Glomerular visceral epithelial cell (primary cell): ENCODE measurements around the gene ZNF205.
A peak's percentile ranks its signal among the peaks of the same experiment; 100 is the strongest.
"Not testable (repeated sequence)": the region's sequence is repeated elsewhere in the genome, so short reads cannot be mapped to it uniquely, and the experiment has no call there.

Experiments
- DNase-seq: peaks from one replicate; pipeline ENCODE4 v3.0.0-alpha.2; 2016; ENCODE audit errors: extremely low spot score

The ZNF205 gene

GRCh38 chr16:3112058-3112880 lies at the start of gene ZNF205:
Gene ZNF205 (plus strand): TSS chr16:3112586. CDS start chr16:3113431, 845 bp downstream.
- DNase-seq = peak; percentile 72

GRCh38 chr16:3063625-3064386 lies 48.6 kb upstream of the ZNF205 start:
- no peak for DNase-seq

GRCh38 chr16:3065069-3065741 lies 47.2 kb upstream of the ZNF205 start, which contains the start of gene IL32:
Gene IL32 (plus strand): TSS chr16:3065640. CDS start chr16:3065812, 172 bp downstream.
- peak; percentile 89 for DNase-seq

GRCh38 chr16:3065742-3066439 lies 46.5 kb upstream of the ZNF205 start:
- DNase-seq = no peak

- no peak for DNase-seq
Measured at GRCh38 chr16:3066440-3066748, 46.0 kb upstream of the ZNF205 start.

- no peak for DNase-seq
Measured at GRCh38 chr16:3068487-3068886, 43.9 kb upstream of the ZNF205 start.

GRCh38 chr16:3069146-3069545 lies 43.2 kb upstream of the ZNF205 start:
- not testable (repeated sequence) for DNase-seq

DNA sequence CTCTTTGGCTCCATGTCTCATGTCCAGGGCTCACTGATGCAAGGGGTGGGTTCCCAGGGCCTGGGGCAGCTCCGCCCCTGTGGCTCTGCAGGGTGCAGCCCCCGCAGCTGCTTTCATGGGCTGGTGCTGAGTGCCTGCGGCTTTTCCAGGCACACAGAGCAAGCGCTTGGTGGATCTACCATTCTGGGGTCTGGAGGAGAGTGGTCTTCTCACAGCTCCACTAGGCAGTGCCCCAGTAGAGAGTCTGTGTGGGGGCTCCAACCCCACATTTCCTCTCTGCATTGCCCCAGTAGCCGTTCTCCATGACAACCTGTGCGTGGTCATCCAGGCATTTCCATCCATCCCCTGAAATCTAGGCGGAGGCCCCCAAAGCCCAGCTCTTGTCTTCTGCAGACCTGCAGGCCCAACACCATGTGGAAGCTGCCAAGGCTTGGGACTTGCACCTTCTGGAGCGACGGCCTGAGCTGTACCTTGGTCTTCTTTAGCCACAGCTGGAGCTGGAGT lies 41.7 kb upstream of the ZNF205 start:
- no peak for DNase-seq

GRCh38 chr16:3071655-3072054 lies 40.7 kb upstream of the ZNF205 start:
- no peak for DNase-seq

- not testable (repeated sequence) for DNase-seq
Measured at GRCh38 chr16:3072148-3072547, 40.2 kb upstream of the ZNF205 start.

DNA sequence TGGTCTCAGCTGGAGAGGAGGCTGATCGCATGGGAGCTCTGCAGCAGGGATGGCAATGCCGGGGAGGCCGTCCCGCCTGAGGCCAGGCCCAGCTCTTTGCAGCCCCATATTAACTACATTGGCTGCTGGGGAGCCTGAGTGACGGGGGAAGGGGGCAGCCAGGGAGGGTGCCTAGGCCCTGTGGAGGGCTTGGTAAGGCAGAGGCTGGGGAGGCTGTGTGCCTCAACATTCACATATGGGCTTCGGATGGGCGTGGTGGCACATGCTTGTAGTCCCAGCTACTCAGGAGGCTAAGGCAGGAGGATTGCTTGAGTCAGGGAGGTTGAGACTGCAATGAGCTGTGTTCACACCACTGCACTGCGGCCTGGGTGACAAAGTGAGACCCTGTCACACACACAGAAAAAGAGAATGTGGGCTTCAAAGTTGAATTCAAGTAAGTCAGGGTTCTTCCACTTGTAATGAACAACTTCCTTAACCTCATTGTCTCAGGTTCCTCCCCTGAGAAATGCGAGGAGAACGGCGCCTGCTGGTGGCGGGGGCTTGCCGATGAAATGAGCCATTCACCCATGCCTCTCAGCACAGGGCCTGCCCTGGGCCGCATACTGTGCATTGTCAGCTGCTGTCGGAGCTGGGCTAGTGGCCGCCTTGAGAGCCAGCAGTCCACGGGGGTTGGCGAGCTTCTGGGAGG lies 39.7 kb upstream of the ZNF205 start:
- not testable (repeated sequence) for DNase-seq

DNA sequence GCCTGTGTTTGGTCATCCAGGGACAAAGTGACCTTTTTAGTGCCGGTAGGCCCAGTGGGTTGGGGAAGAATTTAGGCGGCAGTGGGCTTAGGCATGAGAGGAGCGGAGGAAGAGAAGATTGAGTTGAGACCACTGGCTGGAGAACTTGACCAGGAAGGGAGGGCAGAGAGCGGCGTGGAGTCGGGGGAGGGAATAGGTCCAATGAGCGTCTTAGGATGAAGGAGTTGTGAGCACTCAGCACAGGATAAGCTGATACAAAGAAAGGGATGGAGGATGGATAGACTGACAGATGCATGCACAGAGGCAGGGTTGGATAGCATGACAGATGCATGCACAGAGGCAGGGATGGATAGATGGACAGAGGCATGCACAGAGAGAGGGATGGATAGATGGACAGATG lies 38.9 kb upstream of the ZNF205 start:
- DNase-seq = no peak

- DNase-seq = no peak
Measured at GRCh38 chr16:3074860-3075522, 37.4 kb upstream of the ZNF205 start.

DNA sequence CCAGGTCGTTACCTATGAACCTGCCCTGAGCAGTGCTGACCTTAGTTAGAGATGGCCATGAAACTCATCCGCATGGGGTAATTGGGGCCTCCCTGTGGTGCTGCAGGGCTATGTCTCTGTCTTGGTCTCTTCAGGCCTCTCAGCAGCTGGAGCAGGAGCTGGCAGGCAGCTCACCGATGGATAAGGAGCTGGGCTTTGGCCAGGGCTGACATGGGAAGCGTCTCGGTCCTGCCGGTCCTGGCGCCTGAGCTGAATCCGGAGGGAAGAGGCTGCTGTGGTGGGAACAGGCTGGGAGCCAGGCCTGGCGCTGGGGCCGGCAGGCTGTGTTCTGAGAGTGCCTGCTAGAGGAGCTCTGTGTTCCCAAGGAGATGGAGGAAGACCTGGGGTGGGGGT lies 36.9 kb upstream of the ZNF205 start:
- DNase-seq = no peak

DNA sequence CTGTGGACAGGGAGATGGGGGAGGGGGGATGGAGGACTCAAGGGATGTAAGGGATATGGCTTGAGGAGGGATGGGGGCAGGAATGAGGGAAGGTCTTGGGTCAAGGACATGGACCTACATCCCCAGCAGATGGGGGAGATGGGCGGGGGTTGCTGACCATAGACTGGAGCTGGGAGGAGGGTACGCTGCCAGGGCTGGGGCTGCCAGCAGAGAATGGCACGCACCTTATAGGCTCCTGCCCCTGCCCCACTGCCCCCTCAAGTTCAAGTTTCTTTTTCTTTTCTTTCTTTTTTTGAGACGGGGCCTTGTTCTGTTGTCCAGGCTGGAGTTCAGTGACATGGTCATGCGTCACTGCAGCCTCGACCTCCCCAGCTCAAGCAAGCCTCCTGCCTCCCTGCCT lies 36.4 kb upstream of the ZNF205 start:
- not testable (repeated sequence) for DNase-seq

DNA sequence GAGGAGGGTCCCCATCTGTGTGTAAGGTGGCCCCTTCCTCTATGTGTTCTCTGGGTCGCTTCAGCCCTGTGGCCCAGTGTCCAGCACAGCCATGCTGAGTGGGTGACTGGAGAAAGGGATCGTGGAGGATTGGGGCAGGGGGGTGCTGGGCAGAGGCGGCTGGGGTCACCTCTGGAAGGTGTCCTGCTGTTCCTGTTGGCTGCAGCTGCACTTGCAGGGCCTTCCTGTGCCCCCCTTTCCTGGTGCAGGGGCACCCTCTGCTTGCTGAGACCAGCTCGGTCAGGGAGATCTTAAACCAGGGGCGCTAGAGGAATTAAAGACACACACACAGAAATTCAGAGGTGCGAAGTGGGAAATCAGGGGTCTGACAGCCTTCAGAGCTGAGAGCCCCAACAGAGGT lies 35.8 kb upstream of the ZNF205 start:
- no peak for DNase-seq

- DNase-seq = no peak
Measured at GRCh38 chr16:3080024-3080423, 32.4 kb upstream of the ZNF205 start.

DNA sequence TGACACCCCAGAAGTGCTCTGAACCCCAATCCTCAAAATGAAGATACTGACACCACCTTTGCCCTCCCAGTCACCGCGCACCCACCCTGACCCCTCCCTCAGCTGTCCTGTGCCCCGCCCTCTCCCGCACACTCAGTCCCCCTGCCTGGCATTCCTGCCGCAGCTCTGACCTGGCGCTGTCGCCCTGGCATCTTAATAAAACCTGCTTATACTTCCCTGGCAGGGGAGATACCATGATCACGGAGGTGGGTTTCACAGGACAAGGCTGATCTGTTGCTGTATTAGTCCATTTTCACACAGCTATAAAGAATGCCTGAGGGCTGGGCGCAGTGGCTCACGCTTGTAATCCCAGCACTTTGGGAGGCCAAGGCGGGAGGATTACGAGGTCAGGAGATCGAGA lies 30.4 kb upstream of the ZNF205 start:
- not testable (repeated sequence) for DNase-seq

- DNase-seq = not testable (repeated sequence)
Measured at GRCh38 chr16:3083408-3083807, 29.0 kb upstream of the ZNF205 start.

DNA sequence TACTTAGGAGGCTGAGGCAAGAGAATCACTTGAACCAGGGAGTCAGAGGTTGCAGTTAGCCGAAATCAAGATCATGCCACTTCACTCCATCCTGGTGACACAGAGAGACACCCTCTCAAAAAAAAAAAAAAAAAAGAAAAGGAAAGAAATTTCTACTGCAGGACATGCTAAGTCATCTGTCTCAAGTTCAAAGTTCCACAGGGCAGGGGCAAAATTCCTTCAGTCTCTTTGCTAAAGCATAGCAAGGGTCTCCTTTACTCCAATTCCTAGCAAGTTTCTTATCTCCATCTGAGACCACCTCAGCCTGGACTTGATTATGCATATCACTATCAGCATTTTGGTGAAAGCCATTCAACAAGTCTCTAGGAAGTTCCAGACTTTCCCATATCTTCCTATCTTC lies 27.9 kb upstream of the ZNF205 start:
- DNase-seq = no peak
